H1 (cell line): ENCODE data around the gene TBC1D22A. TPM values are rescaled to one million over a fixed set of nuclear protein-coding genes. Genes with fewer than 3 reads are reported as not detected.

Experiments
- NRF1 ChIP-seq: IDR thresholded peaks from 2 replicates; pipeline ENCODE4 v1.6.1; 2011; ENCODE audit warnings: mild to moderate bottlenecking, low read depth, low read length, improper control_type of control experiment
- SRF ChIP-seq: IDR thresholded peaks from 2 replicates; pipeline ENCODE4 v1.6.1; 2011; ENCODE audit warnings: mild to moderate bottlenecking, low read depth, low read length, moderate library complexity
- polyA plus RNA-seq, 7 experiments: library from polyadenylated mRNA; depleted of rRNA in 3 of 7; stranded (reverse) in 5 of 7; unstranded in 2 of 7; fragments of >200 nt in 5 of 7; fragments of 200-250 nt in 2 of 7; gene quantifications; 1 replicate in 5 of 7; 2 replicates in 1 of 7; 4 replicates in 1 of 7; pipeline versions ENCODE4 v1.2.1 to v1.2.3, GENCODE V29; 2011 to 2013; ENCODE audit warnings: missing spikeins in 2 of 7, mixed read lengths in 2 of 7
- total RNA-seq: library from RNA; stranded (reverse); fragmentation: NEBNext Ultra II Directional; extraction: Animal tissue kit (Norgen Biotek cat#: 25700); gene quantifications from 2 replicates; pipeline ENCODE4 v1.2.1, GENCODE V29; 2021

TBC1D22A gene
- total and polyA plus RNA-seq, 2 of the 8 experiments (the other 6 are each of a cell fraction or from before 2014, with no cell fraction given): 11.9 to 18.4 TPM

DNA sequence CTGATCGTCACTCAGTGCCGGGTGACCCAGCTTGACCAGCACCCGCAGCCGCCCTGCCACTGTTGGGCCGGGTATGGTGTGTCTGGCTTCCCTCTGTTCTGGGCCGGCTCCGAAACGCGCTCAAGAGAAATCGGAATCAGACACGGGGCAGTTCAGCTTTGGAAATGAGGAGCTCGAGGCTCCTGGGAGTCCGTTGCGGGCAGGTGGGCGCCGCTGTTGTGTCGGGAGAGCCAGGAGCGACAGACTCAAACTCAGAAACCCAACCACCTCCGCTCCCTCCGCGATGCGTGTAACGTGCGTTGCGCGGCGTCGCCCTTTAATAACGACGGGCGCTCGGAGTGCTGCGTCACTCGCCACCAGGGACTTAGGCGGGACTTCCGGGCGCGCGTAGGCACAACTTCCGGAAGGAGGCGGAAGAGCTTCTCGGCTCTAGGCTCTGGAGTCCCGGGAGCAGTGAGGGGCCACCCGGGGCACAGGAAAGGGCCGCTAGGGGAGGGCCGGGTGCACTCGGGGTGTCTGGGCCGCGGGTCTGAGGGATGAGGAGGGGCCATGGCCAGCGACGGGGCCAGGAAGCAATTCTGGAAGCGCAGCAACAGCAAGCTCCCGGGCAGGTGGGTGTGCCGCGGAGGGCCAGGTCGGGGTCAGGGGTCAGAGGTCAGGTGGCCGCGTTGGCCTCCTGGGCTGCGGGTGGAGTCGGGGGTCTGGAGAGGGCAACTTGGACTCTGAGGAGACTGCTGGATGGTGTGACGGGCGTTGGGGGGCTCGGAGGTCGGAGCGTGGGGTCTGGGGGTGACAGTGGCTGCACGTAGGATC lies at the start of gene TBC1D22A (continued):
- TF ChIP-seq NRF1 (no peak), SRF (peak; percentile 81; the same call in 1 of the 2 replicates)
